SK-MEL-5 (cell line): Measurements from ENCODE around the gene MKNK2. TPM values are rescaled to one million over a fixed set of nuclear protein-coding genes. Genes with fewer than 3 reads are reported as not detected.
A peak's percentile ranks its signal among the peaks of the same experiment; 100 is the strongest.
"Not testable (repeated sequence)": the region's sequence is repeated elsewhere in the genome, so short reads cannot be mapped to it uniquely, and the experiment has no call there.

Source experiments
- DNase-seq: peaks from one replicate; pipeline ENCODE4 v3.0.0-alpha.2; 2016; ENCODE audit warnings: low read depth, low spot score
- in situ Hi-C: cut with HindIII; loops from 2 replicates; pipeline ENCODE4 v1.10.0; 2016; ENCODE audit warnings: low sequenced_read_pairs, high pct_unique_total_duplicates, low pct_unique_long_range_greater_than_20kb
- polyA plus RNA-seq, 2 experiments: library from polyadenylated mRNA; depleted of rRNA; stranded (reverse); fragments of >200 nt; gene quantifications; 2 replicates each; pipeline ENCODE4 v1.2.3, GENCODE V29; 2015
- total RNA-seq: library from RNA; depleted of rRNA; stranded (reverse); fragments of >200 nt; shearing (Covaris generic); gene quantifications from 2 replicates; pipeline ENCODE4 v1.2.3, GENCODE V29; 2014; rRNA removed

Gene MKNK2
- total RNA-seq, result 19.1 and 22.2 TPM in 2 replicates
- 54.7 and 64.5 TPM in 2 replicates for polyA plus RNA-seq (2015; cell fraction: cytosol; rRNA removed)
- polyA plus RNA-seq (2015; cell fraction: nucleus; rRNA removed), result 67.2 and 76.0 TPM in 2 replicates

GRCh38 chr19:2050991-2051772 is at the start of gene MKNK2:
Gene MKNK2 (minus strand): TSS chr19:2051244. CDS start chr19:2050851, 393 bp downstream.
- peak; percentile 77 for DNase-seq
- in situ Hi-C loops, result no loop called here

DNA sequence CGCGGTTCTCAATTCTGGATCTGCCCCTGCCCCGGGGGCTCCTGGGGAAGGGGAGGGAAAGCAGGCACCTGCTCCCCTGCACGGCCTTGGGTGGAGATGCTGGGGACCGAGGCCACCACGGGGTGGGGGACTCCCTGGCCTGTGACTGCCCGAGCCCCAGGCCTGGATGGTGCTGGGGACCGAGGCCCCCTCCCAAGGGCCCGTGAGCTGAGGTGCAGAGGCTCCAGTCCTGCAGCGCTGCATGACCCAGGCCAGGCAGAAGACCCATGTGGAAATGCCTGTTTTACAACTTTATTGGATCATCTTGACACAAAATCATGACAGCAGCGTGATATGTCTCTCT is 49.6 kb upstream of the MKNK2 start:
- in situ Hi-C loops, result no loop called here

GRCh38 chr19:2099937-2100718 is 49.1 kb upstream of the MKNK2 start:
- in situ Hi-C loops, result no loop called here
- no peak for DNase-seq

More for the DNA sequence above, 49.6 kb upstream of the MKNK2 start:
- no peak for DNase-seq

- in situ Hi-C loops, result no loop called here
- DNase-seq, result no peak
Measured at GRCh38 chr19:2099054-2099501, 48.0 kb upstream of the MKNK2 start.

GRCh38 chr19:2097886-2098327 is 46.9 kb upstream of the MKNK2 start:
- in situ Hi-C loops, result no loop called here
- DNase-seq, result no peak

DNA sequence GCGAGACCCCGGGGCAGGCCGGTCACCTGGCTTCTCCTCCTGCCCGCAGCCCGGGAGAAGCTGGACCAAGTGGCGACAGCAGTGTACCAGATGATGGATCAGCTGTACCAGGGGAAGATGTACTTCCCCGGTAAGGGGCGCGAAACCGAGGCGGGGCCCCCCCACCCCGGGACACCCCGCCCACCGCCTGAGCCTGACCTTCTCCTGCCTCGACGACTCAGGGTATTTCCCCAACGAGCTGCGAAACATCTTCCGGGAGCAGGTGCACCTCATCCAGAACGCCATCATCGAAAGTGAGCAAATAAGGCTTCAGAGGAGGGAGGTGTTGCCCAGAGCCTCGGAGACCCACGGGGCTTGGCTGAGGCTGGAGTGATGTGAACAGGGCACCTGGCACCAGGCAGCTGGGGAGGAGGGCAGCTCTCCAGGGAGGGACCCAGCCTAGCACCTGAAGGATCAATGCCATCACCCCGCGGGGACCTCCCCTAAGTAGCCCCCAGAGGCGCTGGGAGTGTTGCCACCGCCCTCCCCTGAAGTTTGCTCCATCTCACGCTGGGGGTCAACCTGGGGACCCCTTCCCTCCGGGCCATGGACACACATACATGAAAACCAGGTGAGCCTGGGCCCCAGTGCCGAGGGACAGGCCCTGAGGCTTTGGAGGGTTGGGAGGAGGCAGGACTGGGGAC is 46.3 kb upstream of the MKNK2 start:
- in situ Hi-C loops, result no loop called here

DNA sequence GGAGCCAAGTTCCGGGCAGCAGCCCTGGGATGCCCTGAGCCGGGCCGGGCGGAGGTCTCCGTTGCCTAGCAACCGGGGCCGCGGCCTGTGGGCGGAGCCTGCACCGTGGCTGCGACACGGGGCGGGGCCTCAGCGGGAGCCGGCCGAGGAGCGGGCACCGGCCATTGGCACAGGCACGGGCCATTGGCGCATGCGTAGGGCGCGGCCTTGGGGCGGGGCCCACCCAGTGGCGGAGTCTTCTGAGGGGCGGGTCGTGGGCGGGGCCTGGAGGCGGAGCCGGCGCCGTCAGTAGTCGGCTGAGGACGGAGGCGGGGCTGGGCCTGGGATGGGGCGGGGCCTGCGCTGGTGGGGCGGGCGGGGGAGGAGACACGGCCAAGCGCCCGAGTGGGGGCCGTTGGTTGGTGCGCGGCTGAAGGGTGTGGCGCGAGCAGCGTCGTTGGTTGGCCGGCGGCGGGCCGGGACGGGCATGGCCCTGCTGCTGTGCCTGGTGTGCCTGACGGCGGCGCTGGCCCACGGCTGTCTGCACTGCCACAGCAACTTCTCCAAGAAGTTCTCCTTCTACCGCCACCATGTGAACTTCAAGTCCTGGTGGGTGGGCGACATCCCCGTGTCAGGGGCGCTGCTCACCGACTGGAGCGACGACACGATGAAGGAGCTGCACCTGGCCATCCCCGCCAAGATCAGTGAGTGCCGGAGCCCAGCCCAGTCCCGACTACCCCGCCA is 45.6 kb upstream of the MKNK2 start, which contains the start of gene IZUMO4:
Gene IZUMO4, plus strand, starts transcription at position 436 of the 723 bp plus-strand sequence. Its CDS starts 31 bp downstream, at position 467.
- DNase-seq, result peak; percentile 93
- in situ Hi-C loops, result no loop called here

More for the DNA sequence above, 46.3 kb upstream of the MKNK2 start:
- DNase-seq, result no peak

DNA sequence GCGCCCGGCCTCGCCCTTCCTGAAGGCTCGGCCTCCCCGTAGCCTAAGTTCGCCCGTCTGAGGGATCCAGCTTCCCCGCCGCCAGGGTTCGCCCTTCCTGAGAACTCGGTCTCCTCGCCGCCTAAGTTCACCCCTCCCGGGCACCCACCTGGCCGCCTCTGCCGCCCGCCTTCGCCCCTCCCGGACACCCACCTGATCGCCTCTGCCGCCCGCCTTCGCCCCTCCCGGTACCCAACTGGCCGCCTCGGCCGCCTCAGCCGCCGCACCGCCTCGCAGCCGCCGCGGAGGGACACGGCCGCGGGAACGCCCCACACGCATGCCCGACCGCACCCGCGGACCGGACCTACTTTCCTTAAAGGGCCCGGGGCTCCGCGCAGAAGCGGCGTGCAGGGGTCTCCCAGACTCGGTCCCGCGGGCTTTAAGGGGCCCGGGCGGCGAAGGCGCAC is 45.0 kb upstream of the MKNK2 start, which contains the start of gene MOB3A:
Gene MOB3A, minus strand, starts transcription at position 293 of the 446 bp plus-strand sequence. CDS start 17,766 bp downstream, outside the sequence.
- DNase-seq, result peak; percentile 77
- in situ Hi-C loops, result no loop called here

GRCh38 chr19:2091926-2092525 is 41.0 kb upstream of the MKNK2 start:
- in situ Hi-C loops, result not testable (repeated sequence)

GRCh38 chr19:2089727-2090053 is 38.6 kb upstream of the MKNK2 start:
- DNase-seq, result no peak
- in situ Hi-C loops, result no loop called here

More at GRCh38 chr19:2091926-2092525, 41.0 kb upstream of the MKNK2 start:
- DNase-seq, result not testable (repeated sequence)

DNA sequence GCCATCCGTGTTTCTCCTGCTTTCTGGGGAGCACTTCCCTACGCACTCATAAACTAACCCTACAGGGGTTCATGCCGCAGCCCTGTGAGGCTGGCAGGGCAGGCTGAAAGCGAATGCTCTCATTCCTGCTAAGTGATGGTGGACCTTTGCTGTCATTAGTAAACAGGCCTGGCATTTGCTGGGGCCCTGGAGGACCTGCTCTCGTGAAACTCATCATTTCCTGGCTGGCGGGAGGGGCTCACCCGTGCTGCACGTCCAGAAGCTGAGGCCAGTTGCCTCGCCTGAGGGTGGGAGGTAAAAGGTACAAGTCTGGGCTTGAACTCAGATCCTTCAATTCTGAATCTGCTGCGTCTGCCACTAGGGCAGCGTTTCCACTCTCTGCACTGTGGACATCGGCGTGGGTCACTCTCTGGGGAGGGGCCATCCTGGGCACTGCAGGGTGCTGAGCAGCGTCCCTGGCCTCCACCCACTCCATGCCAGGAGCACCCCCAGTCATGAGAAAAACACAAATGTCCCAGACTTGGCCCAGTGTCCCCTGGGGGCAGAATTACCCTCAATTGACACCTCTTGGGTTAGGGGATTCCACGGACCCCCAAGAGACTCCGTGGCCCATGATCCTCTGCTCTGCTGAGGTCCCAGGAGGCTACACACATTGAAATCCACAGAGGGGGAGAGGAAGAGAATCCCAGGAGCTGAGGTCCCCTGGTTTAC is 38.1 kb upstream of the MKNK2 start:
- no peak for DNase-seq
- in situ Hi-C loops, result no loop called here

DNA sequence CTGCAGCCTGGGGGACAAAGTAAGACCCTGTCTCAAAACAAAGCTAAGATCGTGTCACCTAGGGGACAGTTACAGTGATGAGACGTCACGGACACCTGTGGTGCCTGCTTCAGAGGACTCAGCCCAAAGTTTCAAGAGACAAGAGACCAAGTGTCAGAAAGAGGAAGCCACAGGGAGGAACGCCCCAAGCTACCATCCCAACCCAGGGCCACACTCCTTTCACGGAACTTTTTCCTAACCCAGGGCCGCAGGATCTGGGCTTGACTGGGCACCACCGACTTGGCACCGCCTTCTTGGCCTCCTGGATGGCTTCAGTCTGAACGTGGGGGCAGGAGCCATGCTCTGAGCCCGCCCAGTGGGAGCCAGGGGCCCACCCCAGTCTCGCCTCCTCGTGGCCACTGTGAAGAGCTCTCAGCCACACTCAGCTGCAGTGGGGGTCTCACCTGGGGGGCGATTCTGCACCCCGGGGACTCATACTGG is 36.6 kb upstream of the MKNK2 start:
- in situ Hi-C loops, result no loop called here
- DNase-seq, result no peak

GRCh38 chr19:2086695-2087620 is 35.9 kb upstream of the MKNK2 start:
- in situ Hi-C loops, DNase-seq: not testable (repeated sequence)

DNA sequence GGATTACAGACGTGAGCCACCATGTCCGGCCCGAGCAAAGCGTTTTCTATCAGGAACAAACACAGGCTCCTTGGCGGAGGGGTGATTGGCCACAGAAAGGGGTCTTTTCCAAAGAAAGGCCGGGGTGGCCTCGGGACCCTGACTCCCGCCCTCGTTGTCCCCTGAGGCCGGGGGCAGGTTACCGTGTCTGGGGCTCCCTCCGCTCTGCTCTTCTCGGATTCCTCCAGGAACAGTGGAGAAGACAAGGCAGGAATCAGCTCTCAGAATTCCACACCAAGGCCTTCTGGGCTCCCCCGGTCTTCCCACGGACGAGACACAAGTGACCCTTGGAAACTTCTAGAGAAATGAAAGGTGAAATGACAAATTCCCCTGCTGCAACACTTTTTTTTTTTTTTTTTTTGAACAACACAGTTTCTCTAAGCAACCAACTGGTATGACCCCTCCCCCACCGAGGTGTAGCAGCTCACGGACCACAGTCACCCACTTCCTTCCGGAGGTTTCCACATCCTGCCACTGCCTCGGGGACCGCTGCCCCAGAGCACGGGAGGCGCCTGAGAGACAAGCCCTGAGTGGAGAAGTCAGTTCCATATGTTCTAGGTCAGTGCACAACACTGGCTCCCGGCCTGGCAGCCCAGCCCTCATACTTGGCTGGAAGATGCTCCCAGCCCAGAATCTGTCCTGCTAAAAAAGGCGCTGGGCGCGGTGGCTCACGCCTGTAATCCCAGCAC is 34.1 kb upstream of the MKNK2 start:
- no peak for DNase-seq
- in situ Hi-C loops, result no loop called here
